Stimulated activated naive CD8-positive, alpha-beta T cell treated with anti-CD3 and anti-CD28 coated beads, Interleukin-15, amount 100 ng/mL, for 72 hours (primary cell): ENCODE data around the gene CCT2.
"Not testable (repeated sequence)": the region's sequence is repeated elsewhere in the genome, so short reads cannot be mapped to it uniquely, and the experiment has no call there.

Experiments used
- ATAC-seq: fragments of 150-1000 bp; cut with Tn5 transposase; 2 replicates; pipeline ENCODE4 v1.10.0; 2021; ENCODE audit warnings: mild to moderate bottlenecking, moderate library complexity
- DNase-seq, 2 donors: peaks; one replicate each; pipeline ENCODE4 v3.0.0; 2021 to 2022
- H3K27ac Mint-ChIP-seq, 2 donors: one replicate each; pipeline ENCODE4 v1.8.0; 2022; ENCODE audit warnings: mild to moderate bottlenecking in 2 of 2, mixed read lengths in 2 of 2, moderate library complexity in 2 of 2
- H3K27me3 Mint-ChIP-seq: one replicate; pipeline ENCODE4 v1.8.0; 2022; ENCODE audit warnings: mixed read lengths
- H3K4me1 Mint-ChIP-seq: one replicate; pipeline ENCODE4 v1.8.0; 2022; ENCODE audit warnings: mild to moderate bottlenecking, mixed read lengths
- H3K4me3 Mint-ChIP-seq, 2 donors: one replicate each; pipeline ENCODE4 v1.8.0; 2022; ENCODE audit warnings: mild to moderate bottlenecking in 2 of 2, mixed read lengths in 2 of 2, moderate library complexity in 1 of 2
- H3K9me3 Mint-ChIP-seq, 2 donors: one replicate each; pipeline ENCODE4 v1.8.0; 2022; ENCODE audit warnings: mixed read lengths in 2 of 2

Gene CCT2

DNA sequence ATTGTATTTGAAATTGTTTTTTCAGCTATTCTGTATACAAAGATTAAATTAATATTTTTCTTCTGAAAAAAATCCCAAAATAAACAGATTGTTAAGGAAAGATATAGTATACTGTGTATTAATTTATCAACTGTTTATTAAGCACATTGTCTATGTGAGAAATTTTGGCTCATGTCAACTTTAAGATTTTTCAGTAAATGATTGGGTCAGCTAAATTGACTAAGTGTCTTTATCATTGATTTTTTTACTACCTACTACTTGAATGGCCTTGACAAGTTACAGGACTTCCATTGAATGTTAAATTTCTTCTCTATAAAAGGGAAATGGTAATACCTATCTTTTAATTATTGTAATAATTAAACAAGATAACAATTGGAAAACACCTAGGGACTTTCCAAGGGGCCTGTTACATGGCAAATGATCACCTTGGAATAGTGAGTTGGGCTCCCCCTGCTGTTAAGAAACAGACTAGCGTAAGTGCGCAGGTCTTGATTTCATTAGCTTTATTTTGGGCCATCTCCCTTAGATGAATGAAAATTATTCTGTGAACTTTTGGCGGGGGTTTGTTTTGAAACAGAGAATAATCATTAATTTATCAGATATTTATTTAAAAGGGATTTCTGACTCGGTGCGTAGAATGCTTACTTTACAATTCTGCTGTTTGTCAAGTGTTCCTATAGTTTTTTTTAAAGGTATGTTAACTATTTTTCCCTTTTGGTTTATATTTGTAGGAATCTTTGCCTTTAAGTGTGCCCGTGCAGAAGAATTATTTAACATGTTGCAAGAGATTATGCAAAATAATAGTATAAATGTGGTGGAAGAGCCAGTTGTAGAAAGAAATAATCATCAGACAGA lies 14.5 kb upstream of the CCT2 start:
- no peaks in the 10 kb centered on the region for H3K27me3 Mint-ChIP-seq
- H3K4me1 Mint-ChIP-seq: peaks cover 6% of the 10 kb centered on the region
- no peak overlapping the region for H3K27ac Mint-ChIP-seq
- H3K4me3 Mint-ChIP-seq: no peak overlapping the region
- ATAC-seq (peak; percentile 74), DNase-seq (peak; percentile 27 to 54)
- no peaks in the 10 kb centered on the region for H3K9me3 Mint-ChIP-seq

DNA sequence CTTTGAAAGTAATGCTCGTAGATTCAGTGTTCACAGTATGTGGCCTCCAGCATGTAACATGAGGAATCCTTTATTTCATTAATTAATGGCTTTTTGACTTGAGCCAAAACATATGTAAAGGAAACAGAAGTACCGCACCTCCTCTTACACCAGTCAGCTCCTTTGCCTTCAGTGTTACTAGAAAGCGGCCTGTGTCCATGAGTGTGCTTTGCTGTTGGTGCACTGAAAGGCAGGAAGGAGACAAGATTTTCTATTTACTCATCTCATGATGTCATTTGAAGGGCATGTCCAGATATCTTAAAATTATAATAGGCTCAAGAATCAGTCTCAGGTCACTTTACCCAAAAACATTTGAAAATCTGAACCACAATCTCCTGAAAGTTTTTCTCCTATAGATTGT lies 9.9 kb upstream of the CCT2 start:
- DNase-seq (no peak), ATAC-seq (no peak)
- Mint-ChIP-seq H3K4me3 (no peak overlapping the region), H3K4me1 (peaks cover 12% of the 10 kb centered on the region), H3K27me3 (no peaks in the 10 kb centered on the region), H3K27ac (no peak overlapping the region), H3K9me3 (no peaks in the 10 kb centered on the region)

DNA sequence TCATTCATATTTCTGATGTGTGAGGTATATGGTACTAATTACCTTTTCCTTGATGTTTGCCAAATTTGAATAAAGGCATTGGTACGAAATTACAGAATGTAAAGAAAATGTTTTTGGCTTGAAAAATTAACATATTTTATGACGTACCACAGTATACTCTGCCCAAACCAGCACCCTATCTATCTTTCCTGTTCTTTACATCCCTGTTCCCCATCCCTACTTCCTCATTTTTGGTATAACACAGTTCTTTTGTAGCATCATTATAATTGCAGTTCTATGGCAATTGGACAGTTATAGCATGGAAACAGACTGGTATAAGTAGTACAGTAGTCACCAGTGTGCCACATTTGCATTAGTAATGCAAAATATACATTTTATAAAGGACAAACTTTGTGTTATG lies 7.0 kb upstream of the CCT2 start:
- Mint-ChIP-seq H3K4me1 (peaks cover 12% of the 10 kb centered on the region), H3K9me3 (no peaks in the 10 kb centered on the region), H3K27me3 (no peaks in the 10 kb centered on the region), H3K4me3 (no peak overlapping the region), H3K27ac (no peak overlapping the region)
- DNase-seq (no peak), ATAC-seq (no peak)

DNA sequence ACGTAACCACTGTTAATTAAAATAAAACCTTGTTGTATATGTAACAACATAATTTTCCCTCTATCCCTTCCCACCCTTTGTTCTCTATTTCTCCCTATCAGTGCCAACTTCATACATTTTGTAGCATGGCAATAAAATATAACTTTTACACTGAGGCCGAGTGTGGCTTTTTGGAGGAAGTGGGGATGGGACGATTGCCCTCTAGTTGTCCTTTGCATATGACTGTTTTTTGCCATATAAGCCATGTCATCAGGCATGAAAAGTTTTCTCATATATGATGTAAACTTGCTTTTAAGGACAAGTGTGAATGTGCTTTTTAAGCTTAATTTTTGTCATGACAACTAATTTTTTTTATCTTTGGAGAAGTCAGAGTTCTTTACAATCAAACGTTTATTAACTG lies 6.2 kb upstream of the CCT2 start:
- Mint-ChIP-seq H3K27me3 (no peaks in the 10 kb centered on the region), H3K4me1 (peaks cover 7% of the 10 kb centered on the region), H3K4me3 (no peak overlapping the region), H3K27ac (no peak overlapping the region), H3K9me3 (no peaks in the 10 kb centered on the region)
- ATAC-seq (no peak), DNase-seq (no peak)

DNA sequence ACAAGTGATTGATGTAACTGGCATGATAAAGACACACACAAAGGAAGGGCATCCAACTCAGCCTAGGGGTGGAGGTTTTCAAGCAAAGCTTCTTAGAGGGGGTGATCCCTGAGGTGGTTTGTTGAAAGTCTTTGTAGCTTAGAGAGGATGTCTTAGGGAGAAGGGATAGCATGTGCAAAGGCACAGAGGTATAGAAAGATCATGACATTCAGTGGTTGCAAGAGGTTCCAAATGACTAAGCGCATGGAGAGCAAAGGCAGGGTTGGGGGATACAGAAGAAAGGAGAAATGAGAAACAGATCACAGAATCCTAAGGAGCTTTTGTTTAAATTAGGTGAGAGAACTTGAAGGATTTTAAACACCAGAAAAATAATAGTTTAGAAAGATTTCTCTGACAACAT lies 5.2 kb upstream of the CCT2 start:
- DNase-seq: no peak
- peak; percentile 46 for ATAC-seq
- Mint-ChIP-seq H3K9me3 (no peaks in the 10 kb centered on the region), H3K27me3 (no peaks in the 10 kb centered on the region), H3K27ac (peak overlapping the region in 1 of 2 donors; percentile 21), H3K4me3 (no peak overlapping the region), H3K4me1 (peaks cover 6% of the 10 kb centered on the region)

DNA sequence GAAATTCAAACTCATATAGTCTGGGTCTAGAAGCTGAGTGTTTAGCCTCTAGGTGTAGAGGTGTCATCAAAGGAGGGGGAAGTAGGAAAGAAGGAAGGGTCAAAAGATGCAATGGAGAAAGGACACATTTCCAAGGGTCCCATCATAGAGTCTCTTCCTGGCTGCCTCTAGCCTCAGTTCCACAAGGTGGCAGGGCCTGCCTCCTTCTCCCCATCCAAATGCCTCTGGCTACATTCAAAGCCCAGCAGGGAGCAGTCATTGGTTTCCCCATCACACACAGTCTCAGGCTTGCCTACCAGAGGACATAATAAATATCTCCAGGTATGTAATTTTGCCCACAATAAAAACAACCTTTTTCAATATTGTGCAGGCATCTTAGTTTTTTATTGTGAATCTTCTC lies 2.1 kb upstream of the CCT2 start:
- H3K27ac Mint-ChIP-seq: no peak overlapping the region
- H3K9me3 Mint-ChIP-seq: no peaks in the 10 kb centered on the region
- no peak for ATAC-seq
- H3K4me3 Mint-ChIP-seq: no peak overlapping the region
- DNase-seq: no peak
- peaks cover 16% of the 10 kb centered on the region for H3K4me1 Mint-ChIP-seq
- no peaks in the 10 kb centered on the region for H3K27me3 Mint-ChIP-seq

DNA sequence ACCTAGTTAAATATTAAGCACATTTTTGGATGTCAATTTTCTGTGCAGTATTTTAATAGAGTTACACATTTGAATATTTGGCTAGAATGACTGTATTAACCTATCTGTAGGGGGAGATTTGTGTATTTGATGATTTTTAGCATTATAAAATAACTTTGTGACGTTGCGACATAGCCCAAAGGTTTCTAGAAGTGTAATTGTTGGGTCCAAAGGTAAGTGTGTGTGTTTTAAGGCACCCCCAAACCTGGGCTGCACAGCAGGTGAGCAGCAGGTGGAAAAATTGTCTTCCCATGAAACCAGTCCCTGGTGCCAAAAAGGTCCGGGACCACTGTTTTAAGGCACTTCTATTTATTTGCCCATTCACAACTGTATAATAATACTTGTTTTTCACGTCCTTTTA lies 3.3 kb downstream of the CCT2 start:
- peak overlapping the region in 1 of 2 donors; percentile 33 for H3K4me3 Mint-ChIP-seq
- ATAC-seq (no peak), DNase-seq (no peak)
- H3K9me3 Mint-ChIP-seq: no peaks in the 10 kb centered on the region
- H3K27me3 Mint-ChIP-seq: no peaks in the 10 kb centered on the region
- H3K4me1 Mint-ChIP-seq: peaks cover 52% of the 10 kb centered on the region
- peak overlapping the region in 1 of 2 donors; percentile 42 for H3K27ac Mint-ChIP-seq

DNA sequence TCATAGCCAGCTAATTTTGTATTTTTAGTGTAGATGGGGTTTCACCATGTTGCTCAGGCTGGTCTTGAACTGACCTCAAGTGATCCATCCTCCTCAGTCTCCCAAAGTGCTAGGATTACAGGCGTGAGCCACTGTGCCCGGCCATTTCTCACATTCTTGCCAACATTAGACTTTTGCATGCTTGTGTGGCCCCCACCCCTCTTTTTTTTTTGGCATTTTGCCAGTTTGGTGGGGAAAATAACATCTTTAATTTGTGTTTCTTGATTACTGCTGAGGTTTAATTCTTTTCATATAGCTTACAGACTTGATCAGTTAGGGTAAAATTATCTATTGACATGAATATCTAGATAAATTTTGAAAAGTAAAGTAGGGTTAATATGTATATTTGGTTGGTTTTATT lies 3.8 kb downstream of the CCT2 start:
- no peak overlapping the region for H3K4me3 Mint-ChIP-seq
- H3K27ac Mint-ChIP-seq: peak overlapping the region in 1 of 2 donors; percentile 42
- DNase-seq (no peak), ATAC-seq (no peak)
- H3K9me3 Mint-ChIP-seq: no peaks in the 10 kb centered on the region
- H3K4me1 Mint-ChIP-seq: peaks cover 57% of the 10 kb centered on the region
- H3K27me3 Mint-ChIP-seq: no peaks in the 10 kb centered on the region

DNA sequence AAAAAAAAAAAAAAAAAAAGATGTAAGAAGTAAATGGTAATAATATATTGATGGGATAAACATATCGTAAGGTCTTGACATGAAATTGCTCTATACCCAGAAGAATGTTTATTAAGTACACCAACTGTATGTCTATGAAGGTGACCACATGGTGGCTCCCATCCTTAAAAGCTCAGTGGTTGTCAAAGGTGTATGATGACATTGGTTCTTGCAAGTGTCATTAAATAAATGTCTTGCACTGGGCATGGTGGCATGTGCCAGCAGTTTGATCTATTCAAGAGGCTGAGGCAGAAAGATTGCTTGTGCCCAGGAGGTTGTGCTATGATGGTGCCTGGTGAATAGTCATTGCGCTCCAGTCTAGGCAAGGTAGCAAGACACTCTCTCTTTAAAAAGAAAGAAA lies 10.4 kb downstream of the CCT2 start:
- peaks cover 29% of the 10 kb centered on the region for H3K4me1 Mint-ChIP-seq
- DNase-seq (no peak), ATAC-seq (no peak)
- no peaks in the 10 kb centered on the region for H3K27me3 Mint-ChIP-seq
- no peaks in the 10 kb centered on the region for H3K9me3 Mint-ChIP-seq
- no peak overlapping the region for H3K4me3 Mint-ChIP-seq
- no peak overlapping the region for H3K27ac Mint-ChIP-seq

DNA sequence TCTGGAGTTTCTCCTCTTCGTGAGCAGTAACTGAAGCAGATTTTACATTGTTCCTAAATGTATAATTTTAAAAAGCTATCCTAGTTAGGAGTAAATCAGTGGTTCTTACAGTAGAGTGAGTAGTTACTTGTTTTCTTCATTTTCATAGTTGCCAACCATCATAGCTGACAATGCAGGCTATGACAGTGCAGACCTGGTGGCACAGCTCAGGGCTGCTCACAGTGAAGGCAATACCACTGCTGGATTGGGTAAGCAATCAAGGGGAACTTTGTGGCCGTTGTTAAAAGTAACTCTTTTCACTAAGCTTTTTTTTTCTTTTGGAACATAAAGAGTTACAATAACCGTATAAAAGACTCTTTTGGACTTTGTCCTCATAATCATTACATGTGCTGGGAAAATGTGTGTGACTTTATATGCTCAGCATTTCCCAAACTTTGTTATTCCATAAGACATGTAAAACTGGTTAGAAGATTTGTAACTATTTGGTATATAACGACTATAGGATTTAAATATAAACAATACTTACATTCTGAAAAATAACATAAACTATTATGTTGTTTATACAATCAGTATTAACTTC lies 13.0 kb downstream of the CCT2 start:
- DNase-seq: no peak
- H3K9me3 Mint-ChIP-seq: no peaks in the 10 kb centered on the region
- H3K4me1 Mint-ChIP-seq: peaks cover 11% of the 10 kb centered on the region
- H3K27me3 Mint-ChIP-seq: no peaks in the 10 kb centered on the region
- ATAC-seq: no peak
- no peak overlapping the region for H3K4me3 Mint-ChIP-seq
- no peak overlapping the region for H3K27ac Mint-ChIP-seq

DNA sequence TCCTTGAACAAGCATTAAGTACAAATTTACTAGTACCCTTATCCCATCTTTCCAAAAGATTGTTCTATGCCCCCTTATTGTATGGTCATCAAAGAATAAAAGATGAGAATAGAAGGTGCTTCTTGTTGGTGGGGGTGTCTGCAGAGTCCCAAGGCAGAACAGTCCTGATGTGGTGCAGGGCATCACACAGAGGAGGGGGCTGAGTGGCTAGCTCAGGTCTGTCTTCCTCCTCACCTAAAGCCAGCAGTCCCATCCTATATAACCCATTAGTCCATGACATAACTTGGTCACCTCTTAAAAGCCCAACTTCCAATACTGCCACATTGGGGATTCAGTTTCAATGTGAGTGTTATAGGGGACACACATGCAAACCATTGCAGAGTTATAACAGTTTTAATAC lies 15.5 kb downstream of the CCT2 start:
- H3K27me3 Mint-ChIP-seq: no peaks in the 10 kb centered on the region
- no peak overlapping the region for H3K4me3 Mint-ChIP-seq
- ATAC-seq: no peak
- no peak for DNase-seq
- H3K4me1 Mint-ChIP-seq: no peaks in the 10 kb centered on the region
- H3K9me3 Mint-ChIP-seq: no peaks in the 10 kb centered on the region
- peak overlapping the region in 1 of 2 donors; percentile 45 for H3K27ac Mint-ChIP-seq

DNA sequence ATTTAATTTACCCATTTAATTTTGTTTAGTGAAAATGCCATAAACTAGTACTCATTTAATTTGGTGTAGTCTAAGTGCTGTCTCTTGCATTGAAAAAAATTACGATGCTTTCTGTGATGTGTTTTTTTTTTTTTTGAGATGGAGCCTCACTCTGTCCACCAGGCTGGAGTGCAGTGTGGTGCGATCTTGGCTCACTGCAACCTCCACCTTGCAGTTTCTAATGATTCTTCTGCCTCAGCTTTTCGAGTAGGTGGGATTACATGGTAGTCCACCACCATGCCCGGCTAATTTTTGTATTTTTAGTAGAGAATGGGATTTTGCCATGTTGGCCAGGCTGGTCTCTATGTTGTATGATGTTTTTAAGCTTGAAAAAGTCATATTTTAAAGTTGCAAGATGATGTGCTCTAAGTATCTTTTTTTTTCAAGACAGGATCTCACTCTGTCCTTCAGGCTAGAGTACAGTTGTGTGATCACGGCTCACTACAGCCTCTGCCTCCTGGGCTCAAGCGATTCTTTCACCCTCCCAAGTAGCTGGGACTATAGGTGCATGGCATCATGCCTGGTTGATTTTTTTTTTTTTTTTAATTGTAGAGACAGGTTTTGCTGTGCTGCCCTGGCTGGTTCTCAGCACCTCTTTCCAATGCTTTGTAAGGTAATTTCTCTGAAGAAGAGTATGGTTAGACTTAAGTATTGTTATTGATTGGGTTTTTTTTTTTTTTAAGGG lies 16.9 kb downstream of the CCT2 start:
- Mint-ChIP-seq H3K27ac (no peak overlapping the region), H3K9me3 (no peaks in the 10 kb centered on the region), H3K27me3 (no peaks in the 10 kb centered on the region), H3K4me3 (no peak overlapping the region), H3K4me1 (no peaks in the 10 kb centered on the region)
- no peak for ATAC-seq
- no peak for DNase-seq

DNA sequence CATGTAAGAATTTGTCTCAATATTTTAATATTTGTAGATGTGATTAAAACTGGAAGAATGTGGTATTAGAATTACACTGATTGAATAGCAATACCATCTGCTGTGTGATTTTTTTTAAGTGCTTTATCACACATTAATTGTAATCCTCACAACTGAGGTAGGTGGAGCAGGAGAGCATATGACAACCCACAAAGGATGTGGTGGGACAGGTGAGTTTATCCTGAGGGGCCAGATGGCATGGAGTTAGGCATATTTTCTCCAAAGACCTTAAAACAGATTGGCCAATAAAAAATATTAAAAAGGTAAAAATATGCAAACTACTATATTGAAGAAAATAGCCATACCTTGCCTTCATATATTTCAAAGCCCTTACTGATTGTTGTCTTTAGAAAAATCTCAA lies 17.7 kb downstream of the CCT2 start:
- Mint-ChIP-seq H3K9me3 (no peaks in the 10 kb centered on the region), H3K4me1 (no peaks in the 10 kb centered on the region), H3K27ac (no peak overlapping the region), H3K4me3 (no peak overlapping the region), H3K27me3 (no peaks in the 10 kb centered on the region)
- DNase-seq (no peak), ATAC-seq (no peak)

DNA sequence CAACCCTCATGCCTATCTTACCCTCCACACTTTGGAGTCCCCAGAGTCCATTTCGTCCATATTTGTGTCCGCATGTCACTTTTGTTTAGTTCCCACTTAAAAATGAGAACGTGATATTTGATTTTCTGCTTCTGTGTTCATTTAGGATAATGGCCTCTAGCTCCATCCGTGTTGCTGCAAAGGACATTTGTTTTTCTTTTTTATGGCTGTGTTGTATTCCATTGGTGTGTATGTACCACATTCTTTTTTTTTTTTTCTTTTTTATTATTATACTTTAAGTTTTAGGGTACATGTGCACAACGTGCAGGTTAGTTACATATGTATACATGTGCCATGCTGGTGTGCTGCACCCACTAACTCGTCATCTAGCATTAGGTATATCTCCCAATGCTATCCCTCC lies 18.3 kb downstream of the CCT2 start:
- not testable (repeated sequence) for H3K27me3 Mint-ChIP-seq, H3K9me3 Mint-ChIP-seq, ATAC-seq, H3K4me3 Mint-ChIP-seq, H3K4me1 Mint-ChIP-seq, DNase-seq, H3K27ac Mint-ChIP-seq

DNA sequence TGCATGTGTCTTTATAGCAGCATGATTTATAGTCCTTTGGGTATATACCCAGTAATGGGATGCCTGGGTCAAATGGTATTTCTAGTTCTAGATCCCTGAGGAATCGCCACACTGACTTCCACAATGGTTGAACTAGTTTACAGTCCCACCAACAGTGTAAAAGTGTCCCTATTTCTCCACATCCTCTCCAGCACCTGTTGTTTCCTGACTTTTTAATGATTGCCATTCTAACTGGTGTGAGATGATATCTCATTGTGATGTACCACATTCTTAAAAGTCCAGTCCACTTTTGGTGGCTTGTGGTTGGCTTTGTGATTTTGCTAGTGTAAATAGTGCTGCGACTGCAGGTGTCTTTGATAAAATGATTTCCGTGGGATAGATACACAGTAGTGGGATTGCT lies 19.0 kb downstream of the CCT2 start:
- ATAC-seq, H3K9me3 Mint-ChIP-seq, H3K27me3 Mint-ChIP-seq, DNase-seq, H3K27ac Mint-ChIP-seq, H3K4me1 Mint-ChIP-seq, H3K4me3 Mint-ChIP-seq: not testable (repeated sequence)

DNA sequence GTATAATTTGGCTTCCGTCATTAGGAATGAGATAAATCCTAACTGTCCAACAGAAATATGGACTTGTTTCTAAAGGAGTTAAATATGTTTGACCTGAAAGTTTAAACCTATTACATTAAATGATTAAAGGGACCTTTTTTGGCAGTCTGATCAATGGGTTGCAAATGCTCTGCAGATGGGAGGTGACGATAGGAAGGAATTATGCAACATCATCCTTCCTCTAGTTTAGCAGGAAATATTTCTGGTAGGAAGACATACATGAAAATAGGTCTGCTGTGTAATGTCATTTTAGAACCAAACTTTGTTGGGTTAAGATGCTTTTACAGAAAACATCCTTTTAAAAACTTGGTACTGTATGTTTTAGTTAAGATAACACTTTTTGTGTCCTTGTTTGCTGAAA lies 22.9 kb downstream of the CCT2 start:
- DNase-seq (no peak), ATAC-seq (no peak)
- H3K4me1 Mint-ChIP-seq: no peaks in the 10 kb centered on the region
- peaks cover 9% of the 10 kb centered on the region for H3K27me3 Mint-ChIP-seq
- H3K4me3 Mint-ChIP-seq: no peak overlapping the region
- H3K27ac Mint-ChIP-seq: no peak overlapping the region
- H3K9me3 Mint-ChIP-seq: no peaks in the 10 kb centered on the region
